Measurements from ENCODE around the gene PEX10.

DNA sequence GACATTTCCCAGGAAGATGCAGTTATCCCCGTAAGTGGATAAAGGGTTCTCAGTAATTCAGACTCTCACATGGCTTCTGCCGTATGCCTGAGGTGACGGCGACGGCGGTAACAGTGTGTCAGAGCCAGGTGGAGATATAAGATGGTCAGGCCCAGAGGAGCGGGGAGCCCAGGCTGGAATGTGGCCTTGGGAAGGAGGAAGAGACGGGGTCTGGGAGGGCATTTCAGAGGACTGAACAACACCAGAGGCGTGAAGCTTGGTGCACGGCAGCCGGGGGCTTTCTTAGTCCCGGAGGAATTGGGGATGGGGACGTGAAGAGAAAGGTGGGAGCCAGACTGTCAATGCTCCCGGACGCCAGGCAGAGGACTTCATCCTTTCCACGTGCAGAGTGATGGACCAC is 19.7 kb downstream of the PEX10 start:
- TF ChIP-seq, protein P1, sequence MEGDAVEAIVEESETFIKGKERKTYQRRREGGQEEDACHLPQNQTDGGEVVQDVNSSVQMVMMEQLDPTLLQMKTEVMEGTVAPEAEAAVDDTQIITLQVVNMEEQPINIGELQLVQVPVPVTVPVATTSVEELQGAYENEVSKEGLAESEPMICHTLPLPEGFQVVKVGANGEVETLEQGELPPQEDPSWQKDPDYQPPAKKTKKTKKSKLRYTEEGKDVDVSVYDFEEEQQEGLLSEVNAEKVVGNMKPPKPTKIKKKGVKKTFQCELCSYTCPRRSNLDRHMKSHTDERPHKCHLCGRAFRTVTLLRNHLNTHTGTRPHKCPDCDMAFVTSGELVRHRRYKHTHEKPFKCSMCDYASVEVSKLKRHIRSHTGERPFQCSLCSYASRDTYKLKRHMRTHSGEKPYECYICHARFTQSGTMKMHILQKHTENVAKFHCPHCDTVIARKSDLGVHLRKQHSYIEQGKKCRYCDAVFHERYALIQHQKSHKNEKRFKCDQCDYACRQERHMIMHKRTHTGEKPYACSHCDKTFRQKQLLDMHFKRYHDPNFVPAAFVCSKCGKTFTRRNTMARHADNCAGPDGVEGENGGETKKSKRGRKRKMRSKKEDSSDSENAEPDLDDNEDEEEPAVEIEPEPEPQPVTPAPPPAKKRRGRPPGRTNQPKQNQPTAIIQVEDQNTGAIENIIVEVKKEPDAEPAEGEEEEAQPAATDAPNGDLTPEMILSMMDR (IDR thresholded peaks at IDR 0.05) = no peak
- TF ChIP-seq POLR2A (IDR thresholded peaks at IDR 0.05) = no peak
